Liver (tissue), 9 donors: ENCODE data around the gene HSD17B12. TPM values are rescaled to one million over a fixed set of nuclear protein-coding genes. Genes with fewer than 3 reads are reported as not detected.

Source experiments
- DNase-seq: peaks from one replicate; pipeline ENCODE4 v3.0.0-alpha.2; 2017; ENCODE audit warnings: low spot score
- H3K27ac ChIP-seq, 2 donors: one replicate each; pipeline ENCODE4 v1.7.0; 2013; ENCODE audit warnings: inconsistent platforms in 2 of 2, low read length in 2 of 2, control low read depth in 1 of 2, low read depth in 1 of 2, mild to moderate bottlenecking in 1 of 2
- H3K27me3 ChIP-seq, 4 donors: one replicate each; pipeline versions ENCODE4 v1.6.1 to v1.7.0; 2013; ENCODE audit warnings: low read length in 3 of 4, inconsistent platforms in 1 of 4, mild to moderate bottlenecking in 1 of 4, moderate library complexity in 1 of 4; ENCODE audit not compliant: control insufficient read depth in 4 of 4, insufficient read depth in 4 of 4
- H3K36me3 ChIP-seq, 4 donors: one replicate each; pipeline versions ENCODE4 v1.6.1 to v1.7.0; 2013; ENCODE audit warnings: low read length in 3 of 4, mild to moderate bottlenecking in 3 of 4, low read depth in 1 of 4, moderate library complexity in 1 of 4; ENCODE audit not compliant: control insufficient read depth in 4 of 4, insufficient read depth in 3 of 4
- H3K4me1 ChIP-seq, 4 donors: one replicate each; pipeline versions ENCODE4 v1.6.1 to v1.7.0; 2013; ENCODE audit warnings: low read length in 3 of 4, mild to moderate bottlenecking in 3 of 4, moderate library complexity in 1 of 4; ENCODE audit not compliant: control insufficient read depth in 4 of 4, insufficient read depth in 4 of 4
- H3K4me3 ChIP-seq, 3 donors: one replicate each; pipeline versions ENCODE4 v1.6.1 to v1.7.0; 2013; ENCODE audit warnings: low read length in 3 of 3, control low read depth in 1 of 3, low read depth in 1 of 3, mild to moderate bottlenecking in 1 of 3
- H3K9ac ChIP-seq, 2 donors: one replicate each; pipeline ENCODE4 v1.7.0; 2013; ENCODE audit warnings: low read length in 2 of 2, mild to moderate bottlenecking in 2 of 2, moderate library complexity in 2 of 2, control low read depth in 1 of 2, low read depth in 1 of 2
- H3K9me3 ChIP-seq, 4 donors: one replicate each; pipeline versions ENCODE4 v1.6.1 to v1.7.0; 2013; ENCODE audit warnings: low read length in 3 of 4; ENCODE audit not compliant: control insufficient read depth in 4 of 4
- ATF3 ChIP-seq: IDR thresholded peaks from 2 replicates; pipeline ENCODE4 v1.6.1; 2016; ENCODE audit warnings: antibody characterized with exemption
- CTCF ChIP-seq: fragments of 150-350 bp; IDR thresholded peaks from 2 replicates; pipeline ENCODE4 v1.5.1; 2017; ENCODE audit warnings: improper control_type of control experiment, low read depth, low read length; ENCODE audit not compliant: missing input control
- EGR1 ChIP-seq, 2 donors: IDR thresholded peaks; 2 replicates each; pipeline ENCODE4 v1.6.1; 2016 to 2018; ENCODE audit warnings: antibody characterized with exemption in 2 of 2, low read depth in 2 of 2
- FOXA1 ChIP-seq: IDR thresholded peaks from 2 replicates; pipeline ENCODE4 v1.6.1; 2016; ENCODE audit warnings: antibody characterized with exemption
- FOXA2 ChIP-seq: IDR thresholded peaks from 2 replicates; pipeline ENCODE4 v1.6.1; 2016; ENCODE audit warnings: antibody characterized with exemption
- GABPA ChIP-seq, 2 donors: IDR thresholded peaks in 1 of 2; conservative IDR thresholded peaks in 1 of 2; 2 replicates each; pipeline ENCODE4 v1.6.1; 2016; ENCODE audit warnings: antibody characterized with exemption in 2 of 2, mild to moderate bottlenecking in 1 of 2, moderate library complexity in 1 of 2
- HNF4A ChIP-seq, 2 donors: conservative IDR thresholded peaks; 2 replicates each; pipeline ENCODE4 v1.6.1; 2016; ENCODE audit warnings: antibody characterized with exemption in 2 of 2, mild to moderate bottlenecking in 2 of 2
- HNF4G ChIP-seq: IDR thresholded peaks from 2 replicates; pipeline ENCODE4 v1.6.1; 2016; ENCODE audit warnings: antibody characterized with exemption
- JUND ChIP-seq, 2 donors: IDR thresholded peaks; 2 replicates each; pipeline ENCODE4 v1.6.1; 2016; ENCODE audit warnings: antibody characterized with exemption in 2 of 2
- MAX ChIP-seq: IDR thresholded peaks from 2 replicates; pipeline ENCODE4 v1.6.1; 2016; ENCODE audit warnings: antibody characterized with exemption
- NR2F2 ChIP-seq: IDR thresholded peaks from 2 replicates; pipeline ENCODE4 v1.6.1; 2016; ENCODE audit warnings: antibody characterized with exemption
- RAD21 ChIP-seq, 2 donors: IDR thresholded peaks; 2 replicates each; pipeline ENCODE4 v1.6.1; 2016; ENCODE audit warnings: antibody characterized with exemption in 2 of 2, mild to moderate bottlenecking in 2 of 2
- REST ChIP-seq: IDR thresholded peaks from 2 replicates; pipeline ENCODE4 v1.6.1; 2016; ENCODE audit warnings: antibody characterized with exemption, mild to moderate bottlenecking
- RXRA ChIP-seq, 2 donors: IDR thresholded peaks; 2 replicates each; pipeline ENCODE4 v1.6.1; 2017 to 2018; ENCODE audit warnings: antibody characterized with exemption in 2 of 2, mild to moderate bottlenecking in 1 of 2
- TAF1 ChIP-seq: conservative IDR thresholded peaks from 2 replicates; pipeline ENCODE4 v1.6.1; 2016; ENCODE audit warnings: antibody characterized with exemption, mild to moderate bottlenecking
- YY1 ChIP-seq: IDR thresholded peaks from 2 replicates; pipeline ENCODE4 v1.6.1; 2016; ENCODE audit warnings: antibody characterized with exemption, mild to moderate bottlenecking
- ZBTB33 ChIP-seq: IDR thresholded peaks from 2 replicates; pipeline ENCODE4 v1.6.1; 2016; ENCODE audit warnings: antibody characterized with exemption
- WGBS: extraction: QIAGEN DNeasy Blood & Tissue Kit; methylation state at CpG from one replicate; pipeline ENCODE4 v1.1.7; 2013; 5-methylcytosine and 5-hydroxymethylcytosine counted together
- polyA plus RNA-seq, 2 donors: library from polyadenylated mRNA; stranded (reverse) in 1 of 2; unstranded in 1 of 2; fragments of 200-250 nt in 1 of 2; fragments of >200 nt in 1 of 2; fragmentation: Nextera tagmentation in 1 of 2; extraction: Ambion mirVana in 1 of 2; gene quantifications; one replicate each; pipeline versions ENCODE4 v1.2.1 to v1.2.3, GENCODE V29; 2013 to 2015
- total RNA-seq, 2 donors: library from RNA; depleted of rRNA; stranded (reverse); fragments of >200 nt; gene quantifications; one replicate each; pipeline ENCODE4 v1.2.3, GENCODE V29; 2014
- donor health status: healthy.
- donor health status: healthy.
- donor health status: healthy.
- donor health status: healthy.
- donor health status: healthy.

Gene HSD17B12
- total and polyA plus RNA-seq, 4 donors = 50.3 to 126 (median 68.3) TPM

GRCh38 chr11:43835104-43835503 lies 154.6 kb downstream of the HSD17B12 start:
- Histone ChIP-seq H3K4me3 (no peak overlapping the region), H3K9ac (no peak overlapping the region), H3K27me3 (no peaks in the 10 kb centered on the region), H3K4me1 (no peaks in the 10 kb centered on the region), H3K36me3 (peaks cover 0 to 7% (median 1%) of the 10 kb centered on the region in 4 donors), H3K9me3 (no peaks in the 10 kb centered on the region), H3K27ac (no peak overlapping the region)
- no peak for DNase-seq
- 90% methylated on average over 7 of the region's 7 CpGs for WGBS
- TF ChIP-seq JUND (IDR thresholded peaks at IDR 0.05) (no peak), HNF4A (conservative IDR thresholded peaks at IDR 0.05) (no peak), HNF4G (no peak), RXRA (IDR thresholded peaks at IDR 0.05) (no peak), GABPA (IDR thresholded peaks at IDR 0.05 in 1 of 2, conservative IDR thresholded peaks at IDR 0.05 in 1 of 2) (no peak), RAD21 (IDR thresholded peaks at IDR 0.05) (no peak), ZBTB33 (no peak), FOXA2 (no peak), MAX (no peak), CTCF (no peak), NR2F2 (no peak), YY1 (no peak), ATF3 (no peak), EGR1 (IDR thresholded peaks at IDR 0.05; ENCODE audit: low read depth in 2 of 2) (no peak)

- TF ChIP-seq NR2F2 (no peak), TAF1 (no peak), GABPA (IDR thresholded peaks at IDR 0.05 in 1 of 2, conservative IDR thresholded peaks at IDR 0.05 in 1 of 2) (no peak), JUND (IDR thresholded peaks at IDR 0.05) (no peak), REST (no peak), RXRA (IDR thresholded peaks at IDR 0.05) (no peak), HNF4G (no peak), RAD21 (IDR thresholded peaks at IDR 0.05) (no peak), FOXA1 (no peak), ZBTB33 (no peak)
- Histone ChIP-seq H3K4me1 (no peaks in the 10 kb centered on the region), H3K9ac (no peak overlapping the region), H3K36me3 (peaks cover 0 to 7% (median 4%) of the 10 kb centered on the region in 4 donors), H3K27ac (no peak overlapping the region), H3K27me3 (no peaks in the 10 kb centered on the region), H3K9me3 (no peaks in the 10 kb centered on the region), H3K4me3 (no peak overlapping the region)
- DNase-seq = no peak
- WGBS = 87% methylated on average over 4 of the region's 4 CpGs
Measured at GRCh38 chr11:43837879-43838278, 157.3 kb downstream of the HSD17B12 start.
